ENCODE measurements around the gene GABRR3. TPM values are rescaled to one million over a fixed set of nuclear protein-coding genes. Genes with fewer than 3 reads are reported as not detected.

Gene GABRR3
- polyA plus RNA-seq, 1 donor (not counting 4 experiments of a cell fraction or from before 2014, with no cell fraction given) = not detected

DNA sequence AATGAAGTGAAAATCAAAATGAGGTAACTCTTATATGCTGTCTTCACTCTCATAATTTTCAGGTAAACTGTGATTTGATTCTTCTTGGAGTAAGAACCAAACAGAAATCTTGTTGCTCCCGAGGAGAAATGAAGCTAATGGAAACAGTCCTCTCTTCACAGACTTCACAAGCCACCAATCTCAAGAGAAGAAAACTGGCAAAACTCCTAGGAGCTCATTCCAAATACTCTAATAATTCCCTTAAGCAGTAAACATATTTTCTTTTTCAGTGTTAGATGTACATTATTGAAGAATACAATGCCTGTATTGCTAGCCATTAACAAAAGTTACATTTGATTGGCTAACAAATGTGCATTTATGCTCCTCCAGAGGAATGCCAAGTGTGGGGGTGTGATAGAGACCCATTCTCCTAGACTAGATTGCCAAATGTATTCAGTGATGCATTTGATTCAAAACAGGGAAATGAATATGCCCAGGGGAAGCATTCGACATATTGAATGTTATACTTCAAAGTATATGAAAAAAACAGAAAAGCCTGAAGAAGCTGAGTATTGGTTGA is 51.1 kb downstream of the GABRR3 start:
- no peaks in the 10 kb centered on the region for H3K9me1 ChIP-seq (ENCODE audit: control insufficient read depth, extremely low read depth, insufficient read depth, low read length)
- no peaks in the 10 kb centered on the region for H3K27me3 ChIP-seq (ENCODE audit: control insufficient read depth, extremely low read depth, insufficient read depth, low read length)
- H3K79me2 ChIP-seq (ENCODE audit: control insufficient read depth, insufficient read depth, low read length) = no peaks in the 10 kb centered on the region
- H3K4me1 ChIP-seq (ENCODE audit: control insufficient read depth, extremely low read depth, insufficient read depth, low read length) = no peaks in the 10 kb centered on the region
- H2AFZ ChIP-seq (ENCODE audit: control insufficient read depth, low read length) = no peak overlapping the region
- no peak overlapping the region for H3K27ac ChIP-seq (ENCODE audit: control insufficient read depth, insufficient read depth, low read length)
- H3K9me3 ChIP-seq (ENCODE audit: control insufficient read depth, low read depth, low read length) = no peaks in the 10 kb centered on the region
- no peak overlapping the region for H3K4me3 ChIP-seq (ENCODE audit: control insufficient read depth in 2 of 3, extremely low read depth in 1 of 3, insufficient read depth in 2 of 3, low read depth in 1 of 3, low read length in 3 of 3)
- no peak for TF ChIP-seq EZH2 (IDR thresholded peaks at IDR 0.05; ENCODE audit: low read length)
- TF ChIP-seq, protein P1, sequence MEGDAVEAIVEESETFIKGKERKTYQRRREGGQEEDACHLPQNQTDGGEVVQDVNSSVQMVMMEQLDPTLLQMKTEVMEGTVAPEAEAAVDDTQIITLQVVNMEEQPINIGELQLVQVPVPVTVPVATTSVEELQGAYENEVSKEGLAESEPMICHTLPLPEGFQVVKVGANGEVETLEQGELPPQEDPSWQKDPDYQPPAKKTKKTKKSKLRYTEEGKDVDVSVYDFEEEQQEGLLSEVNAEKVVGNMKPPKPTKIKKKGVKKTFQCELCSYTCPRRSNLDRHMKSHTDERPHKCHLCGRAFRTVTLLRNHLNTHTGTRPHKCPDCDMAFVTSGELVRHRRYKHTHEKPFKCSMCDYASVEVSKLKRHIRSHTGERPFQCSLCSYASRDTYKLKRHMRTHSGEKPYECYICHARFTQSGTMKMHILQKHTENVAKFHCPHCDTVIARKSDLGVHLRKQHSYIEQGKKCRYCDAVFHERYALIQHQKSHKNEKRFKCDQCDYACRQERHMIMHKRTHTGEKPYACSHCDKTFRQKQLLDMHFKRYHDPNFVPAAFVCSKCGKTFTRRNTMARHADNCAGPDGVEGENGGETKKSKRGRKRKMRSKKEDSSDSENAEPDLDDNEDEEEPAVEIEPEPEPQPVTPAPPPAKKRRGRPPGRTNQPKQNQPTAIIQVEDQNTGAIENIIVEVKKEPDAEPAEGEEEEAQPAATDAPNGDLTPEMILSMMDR (optimal IDR thresholded peaks at IDR 0.05 in 1 of 3, IDR thresholded peaks at IDR 0.05 in 1 of 3, conservative IDR thresholded peaks at IDR 0.05 in 1 of 3; ENCODE audit: extremely low read depth in 1 of 3, insufficient read depth in 2 of 3, low read length in 3 of 3) = no peak
- DNase-seq (ENCODE audit: low read depth, low spot score) (no peak), FAIRE-seq (no peak)
- no peak overlapping the region for H3K4me2 ChIP-seq (ENCODE audit: control insufficient read depth, extremely low read depth, insufficient read depth, low read depth, low read length)
- no peaks in the 10 kb centered on the region for H3K36me3 ChIP-seq (ENCODE audit: control insufficient read depth in 2 of 2, extremely low read depth in 1 of 2, insufficient read depth in 2 of 2, low read length in 2 of 2)
- dilution Hi-C loops (cut with MboI; ENCODE audit: extremely low pct_ligation_motif_present, low sequenced_read_pairs) = no loop called here
- no peak overlapping the region for H3K9ac ChIP-seq (ENCODE audit: control insufficient read depth, extremely low read depth, insufficient read depth, low read length)
- H4K20me1 ChIP-seq (ENCODE audit: control insufficient read depth, extremely low read depth, insufficient read depth, low read length) = no peaks in the 10 kb centered on the region

DNA sequence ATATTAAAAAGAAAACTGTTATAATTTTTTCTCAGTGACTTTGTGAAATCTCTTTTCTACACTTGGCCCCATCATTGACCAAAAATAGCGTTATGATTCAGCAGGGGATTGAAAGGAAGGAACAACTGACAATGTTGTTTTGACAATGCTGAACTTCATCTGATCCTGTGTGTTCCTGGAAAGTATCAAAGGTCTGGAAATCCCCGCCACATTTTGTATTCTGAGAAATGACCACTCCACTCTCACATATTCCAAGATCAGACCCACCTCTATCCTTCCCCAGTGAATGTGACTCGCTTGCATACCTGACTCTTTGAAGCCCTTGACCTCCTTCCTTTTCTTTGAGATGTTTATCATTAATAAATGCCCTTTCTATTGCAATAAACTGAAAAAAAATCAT is 53.2 kb downstream of the GABRR3 start:
- Histone ChIP-seq H3K79me2 (ENCODE audit: control insufficient read depth, insufficient read depth, low read length) (no peaks in the 10 kb centered on the region), H3K9ac (ENCODE audit: control insufficient read depth, extremely low read depth, insufficient read depth, low read length) (no peak overlapping the region), H3K4me3 (ENCODE audit: control insufficient read depth in 2 of 3, extremely low read depth in 1 of 3, insufficient read depth in 2 of 3, low read depth in 1 of 3, low read length in 3 of 3) (no peak overlapping the region), H3K27me3 (ENCODE audit: control insufficient read depth, extremely low read depth, insufficient read depth, low read length) (no peaks in the 10 kb centered on the region), H3K9me1 (ENCODE audit: control insufficient read depth, extremely low read depth, insufficient read depth, low read length) (no peaks in the 10 kb centered on the region), H2AFZ (ENCODE audit: control insufficient read depth, low read length) (no peak overlapping the region), H3K36me3 (ENCODE audit: control insufficient read depth in 2 of 2, extremely low read depth in 1 of 2, insufficient read depth in 2 of 2, low read length in 2 of 2) (no peaks in the 10 kb centered on the region), H4K20me1 (ENCODE audit: control insufficient read depth, extremely low read depth, insufficient read depth, low read length) (no peaks in the 10 kb centered on the region), H3K4me2 (ENCODE audit: control insufficient read depth, extremely low read depth, insufficient read depth, low read depth, low read length) (no peak overlapping the region), H3K27ac (ENCODE audit: control insufficient read depth, insufficient read depth, low read length) (no peak overlapping the region), H3K9me3 (ENCODE audit: control insufficient read depth, low read depth, low read length) (no peaks in the 10 kb centered on the region), H3K4me1 (ENCODE audit: control insufficient read depth, extremely low read depth, insufficient read depth, low read length) (no peaks in the 10 kb centered on the region)
- FAIRE-seq = no peak
- TF ChIP-seq, protein P1 (optimal IDR thresholded peaks at IDR 0.05 in 1 of 3, IDR thresholded peaks at IDR 0.05 in 1 of 3, conservative IDR thresholded peaks at IDR 0.05 in 1 of 3; ENCODE audit: extremely low read depth in 1 of 3, insufficient read depth in 2 of 3, low read length in 3 of 3) = no peak
- no peak for TF ChIP-seq EZH2 (IDR thresholded peaks at IDR 0.05; ENCODE audit: low read length)
- DNase-seq (ENCODE audit: low read depth, low spot score) = no peak
- dilution Hi-C loops (cut with MboI; ENCODE audit: extremely low pct_ligation_motif_present, low sequenced_read_pairs) = no loop called here
